ENCODE measurements around the gene REL. TPM values are rescaled to one million over a fixed set of nuclear protein-coding genes. Genes with fewer than 3 reads are reported as not detected.
A peak's percentile ranks its signal among the peaks of the same experiment; 100 is the strongest.

The REL gene
- total and polyA plus RNA-seq, 3 experiments from 2014 or later = 25.4 to 47.6 (median 45.6) TPM

- H3K4me3 Mint-ChIP-seq = peak overlapping the region in 6 of 7 donors; percentile 32 to 75 (median 50)
- POLR2A ChIA-PET = no interaction called here
Observed at GRCh38 chr2:60966507-60967405, 85.4 kb downstream of the REL start.

DNA sequence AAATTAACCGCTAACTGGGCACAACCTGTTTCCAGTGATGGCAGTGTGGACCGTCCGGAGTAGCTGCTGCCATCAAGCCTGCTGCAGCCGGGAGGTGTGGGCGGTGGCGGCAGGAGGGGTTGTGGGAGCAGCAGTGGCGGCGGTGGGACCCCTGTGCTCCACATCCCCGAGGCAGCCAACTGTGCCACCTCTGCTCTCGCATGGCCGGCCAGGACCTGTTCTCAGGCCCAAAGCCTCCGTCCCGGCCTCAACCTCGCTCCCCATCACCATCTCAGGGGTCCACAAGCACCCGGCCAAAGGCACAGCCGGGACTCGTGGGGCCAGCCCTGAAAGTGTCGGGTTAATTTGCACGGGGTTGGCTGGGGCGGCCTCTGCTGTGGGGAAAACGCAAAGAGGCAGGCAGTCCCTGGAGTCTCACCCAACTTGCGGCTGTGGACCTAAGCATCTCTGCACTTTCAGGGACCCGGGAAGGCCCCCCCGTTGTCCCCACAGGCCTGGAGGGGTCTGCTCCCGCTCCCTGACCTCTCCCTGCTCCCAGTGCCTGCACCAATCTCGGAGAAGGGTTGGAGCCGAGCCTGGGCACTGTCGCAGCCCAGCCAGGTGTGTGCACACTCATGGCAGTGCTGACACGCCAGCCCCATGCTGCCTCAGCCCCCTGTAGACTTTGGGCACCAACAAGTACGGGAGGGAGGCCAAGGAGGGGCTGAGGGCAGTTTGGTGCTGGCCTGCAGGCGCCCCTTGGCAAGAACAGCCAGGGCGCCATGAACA lies 91.7 kb downstream of the REL start:
- POLR2A ChIA-PET = no interaction called here

More at GRCh38 chr2:60966507-60967405, 85.4 kb downstream of the REL start:
- CTCF ChIA-PET = interaction anchor here (1.0 to 3.5 kb wide), 6 partner anchors 24 to 86 kb away, joined by 3 to 16 read pairs (median 4); partner anchors contain the start of gene REL
- H3K36me3 ChIP-seq (ENCODE audit: insufficient read depth, low read length) = no peaks in the 10 kb centered on the region
- no peaks in the 10 kb centered on the region for H3K9me3 ChIP-seq (ENCODE audit: low read length)
- Mint-ChIP-seq H3K9me3 (peaks cover 0 to 8% (median 2%) of the 10 kb centered on the region in 5 donors), H3K27me3 (no peaks in the 10 kb centered on the region), H3K27ac (peak overlapping the region; percentile 36 to 88 (median 84)), H3K36me3 (peaks cover 3 to 17% (median 8%) of the 10 kb centered on the region in 3 donors), H3K4me1 (peaks cover 44 to 58% (median 58%) of the 10 kb centered on the region in 3 donors)
- H3K4me3 ChIP-seq (ENCODE audit: low read length) = no peak overlapping the region
- peaks cover 40% of the 10 kb centered on the region for H3K4me1 ChIP-seq (ENCODE audit: insufficient read depth, low read length)
- DNase-seq = peak in 1 of 5 donors; percentile 17
- H3K27ac ChIP-seq (ENCODE audit: low read depth, low read length) = no peak overlapping the region
- no peaks in the 10 kb centered on the region for H3K27me3 ChIP-seq (ENCODE audit: insufficient read depth, low read length, poor library complexity, severe bottlenecking)

GRCh38 chr2:60973705-60974104 lies 92.3 kb downstream of the REL start:
- no peaks in the 10 kb centered on the region for H3K9me3 Mint-ChIP-seq
- CTCF ChIA-PET = interaction anchor here (1.0 to 1.6 kb wide), 4 partner anchors 19 to 168 kb away, joined by 4 to 5 read pairs (median 4); no protein-coding TSS in a partner anchor
- H3K27me3 Mint-ChIP-seq = no peaks in the 10 kb centered on the region
- H3K9me3 ChIP-seq (ENCODE audit: low read length) = no peaks in the 10 kb centered on the region
- no peak overlapping the region for H3K4me3 Mint-ChIP-seq
- H3K36me3 ChIP-seq (ENCODE audit: insufficient read depth, low read length) = no peaks in the 10 kb centered on the region
- no peak overlapping the region for H3K4me3 ChIP-seq (ENCODE audit: low read length)
- DNase-seq = no peak
- POLR2A ChIA-PET = no interaction called here
- peaks cover 0 to 2% (median 0%) of the 10 kb centered on the region in 3 donors for H3K36me3 Mint-ChIP-seq
- H3K27ac Mint-ChIP-seq = peak overlapping the region in 1 of 8 donors; percentile 29
- H3K4me1 Mint-ChIP-seq = peaks cover 12 to 25% (median 21%) of the 10 kb centered on the region in 3 donors
- no peak overlapping the region for H3K27ac ChIP-seq (ENCODE audit: low read depth, low read length)
- peaks cover 5% of the 10 kb centered on the region for H3K4me1 ChIP-seq (ENCODE audit: insufficient read depth, low read length)
- no peaks in the 10 kb centered on the region for H3K27me3 ChIP-seq (ENCODE audit: insufficient read depth, low read length, poor library complexity, severe bottlenecking)

More for the DNA sequence above, 91.7 kb downstream of the REL start:
- Histone ChIP-seq H3K9me3 (ENCODE audit: low read length) (no peaks in the 10 kb centered on the region), H3K36me3 (ENCODE audit: insufficient read depth, low read length) (no peaks in the 10 kb centered on the region), H3K27me3 (ENCODE audit: insufficient read depth, low read length, poor library complexity, severe bottlenecking) (no peaks in the 10 kb centered on the region), H3K27ac (ENCODE audit: low read depth, low read length) (no peak overlapping the region), H3K4me3 (ENCODE audit: low read length) (no peak overlapping the region), H3K4me1 (ENCODE audit: insufficient read depth, low read length) (peaks cover 5% of the 10 kb centered on the region)
- H3K27me3 Mint-ChIP-seq = no peaks in the 10 kb centered on the region
- no peaks in the 10 kb centered on the region for H3K9me3 Mint-ChIP-seq
- peak overlapping the region in 1 of 8 donors; percentile 58 for H3K27ac Mint-ChIP-seq
- peaks cover 12 to 25% (median 21%) of the 10 kb centered on the region in 3 donors for H3K4me1 Mint-ChIP-seq
- DNase-seq = no peak
- H3K36me3 Mint-ChIP-seq = peaks cover 0 to 2% (median 2%) of the 10 kb centered on the region in 3 donors
- CTCF ChIA-PET = interaction anchor here (1.0 to 1.3 kb wide), 2 partner anchors 19 to 26 kb away, joined by 4 to 5 read pairs; no protein-coding TSS in a partner anchor
- H3K4me3 Mint-ChIP-seq = no peak overlapping the region

DNA sequence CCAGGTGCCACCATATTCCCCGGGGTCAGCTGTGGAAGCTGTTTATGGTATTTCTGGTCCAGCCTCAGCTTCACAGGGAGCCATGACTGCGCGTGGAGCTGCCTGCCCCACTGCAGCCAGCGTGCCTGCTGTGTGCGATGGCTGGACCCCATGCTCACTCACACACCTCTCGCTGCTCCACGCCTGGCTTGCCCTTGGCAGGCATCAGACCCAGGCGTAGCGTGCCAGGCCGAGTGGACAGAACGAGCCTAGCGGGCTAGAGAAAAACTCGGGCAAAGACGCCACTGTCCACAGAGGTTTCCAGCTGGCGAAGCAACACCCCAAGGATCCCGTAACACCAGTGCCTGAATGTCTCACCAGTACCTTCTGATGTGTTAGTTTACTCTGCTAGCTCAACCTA lies 93.3 kb downstream of the REL start:
- Histone ChIP-seq H3K27ac (ENCODE audit: low read depth, low read length) (no peak overlapping the region), H3K9me3 (ENCODE audit: low read length) (no peaks in the 10 kb centered on the region), H3K27me3 (ENCODE audit: insufficient read depth, low read length, poor library complexity, severe bottlenecking) (no peaks in the 10 kb centered on the region), H3K4me3 (ENCODE audit: low read length) (no peak overlapping the region), H3K36me3 (ENCODE audit: insufficient read depth, low read length) (no peaks in the 10 kb centered on the region), H3K4me1 (ENCODE audit: insufficient read depth, low read length) (peaks cover 5% of the 10 kb centered on the region)
- Mint-ChIP-seq H3K4me1 (peaks cover 11 to 26% (median 25%) of the 10 kb centered on the region in 3 donors), H3K27ac (no peak overlapping the region), H3K4me3 (no peak overlapping the region), H3K27me3 (no peaks in the 10 kb centered on the region), H3K9me3 (no peaks in the 10 kb centered on the region), H3K36me3 (peaks cover 0 to 2% (median 0%) of the 10 kb centered on the region in 3 donors)
- CTCF ChIA-PET = interaction anchor here (1.3 to 1.6 kb wide), 3 partner anchors 25 to 169 kb away, joined by 4 to 5 read pairs (median 4); no protein-coding TSS in a partner anchor
- POLR2A ChIA-PET = no interaction called here
- DNase-seq = no peak

Other genes starting within 250 kb of the REL start
- gene PAPOLG, start 125.3 kb upstream of the REL start, total RNA-seq = 10 to 100 TPM; 16.8 to 18.9 TPM
- gene PAPOLG, start 125.3 kb upstream of the REL start, polyA plus RNA-seq = 15.0 TPM
- gene PEX13, start 136.1 kb downstream of the REL start, total RNA-seq = 10 to 100 TPM; 18.1 to 19.3 TPM
- gene PEX13, start 136.1 kb downstream of the REL start, polyA plus RNA-seq = 15.3 TPM
- gene PUS10, start 136.7 kb downstream of the REL start, total RNA-seq = 10 to 100 TPM in 1 of 2 experiments, 1 to 10 TPM in 1; 10.0 to 10.5 TPM
- 2.8 TPM for gene PUS10, start 136.7 kb downstream of the REL start, polyA plus RNA-seq
- gene SANBR, start 184.3 kb downstream of the REL start, total RNA-seq = 1 to 10 TPM; 3.7 TPM
- gene SANBR, start 184.3 kb downstream of the REL start, polyA plus RNA-seq = 1.1 TPM

All from CD8-positive, alpha-beta memory T cell (primary cell).